A549 (cell line): Measurements from ENCODE around the gene ABL1. TPM values are rescaled to one million over a fixed set of nuclear protein-coding genes. Genes with fewer than 3 reads are reported as not detected.

ENCODE experiments used
- ATAC-seq, 2 experiments: fragments of 200-7000 bp in 1 of 2; fragments of >200 bp in 1 of 2; cut with Nextera tagmentation in 1 of 2; cut with Tn5 transposase in 1 of 2; 3 replicates each; pipeline versions ENCODE4 v1.8.0 to v1.9.1; 2018 to 2020; ENCODE audit warnings: mild to moderate bottlenecking in 1 of 2, moderate library complexity in 1 of 2
- CTCF ChIA-PET: fragments of 300-600 bp; sonication (Branson Sonifier 250); formaldehyde crosslinking; extraction: SDS; loops from one replicate; lab custom pipeline; 2021; ENCODE audit warnings: antibody characterized with exemption, inconsistent platforms; lab: Yijun Ruan, JAX
- POLR2A ChIA-PET: fragments of 350-600 bp; formaldehyde crosslinking; extraction: SDS; loops from one replicate; lab custom pipeline; 2021; ENCODE audit warnings: antibody characterized with exemption, inconsistent platforms; lab: Yijun Ruan, JAX
- DNase-seq, 2 experiments: peaks; one replicate each; pipeline versions ENCODE4 v3.0.0 to v3.0.0-alpha.2; 2011 to 2016; ENCODE audit warnings: low read depth in 1 of 2, low spot score in 1 of 2
- FAIRE-seq: peaks from 2 replicates; lab custom pipeline; 2011; peaks lifted over from hg19 to GRCh38; lab: Jason Lieb, UNC
- H3K27ac ChIP-seq, 2 experiments: fragments of >200 bp; sonication (Bioruptor Twin); formaldehyde crosslinking; 3 replicates each; pipeline ENCODE4 v1.5.1; 2016 to 2017
- H3K4me1 ChIP-seq: fragments of >200 bp; sonication (Bioruptor Twin); formaldehyde crosslinking; 3 replicates; pipeline ENCODE4 v1.6.1; 2016
- H3K4me2 ChIP-seq: fragments of >200 bp; sonication (Bioruptor Twin); formaldehyde crosslinking; 3 replicates; pipeline ENCODE4 v1.6.1; 2016
- H3K4me3 ChIP-seq: fragments of >200 bp; sonication (Bioruptor Twin); formaldehyde crosslinking; 3 replicates; pipeline ENCODE4 v1.5.1; 2016
- H3K9me3 ChIP-seq: fragments of >200 bp; sonication (Bioruptor Twin); formaldehyde crosslinking; 3 replicates; pipeline ENCODE4 v1.6.1; 2016
- BHLHE40 ChIP-seq: IDR thresholded peaks from 2 replicates; pipeline ENCODE4 v1.6.1; 2012; ENCODE audit warnings: low read depth, low read length, inconsistent platforms
- CHD4 ChIP-seq: fragments of 200-600 bp; sonication (generic); IDR thresholded peaks from 2 replicates; pipeline ENCODE4 v1.6.1; 2016; ENCODE audit warnings: antibody characterized with exemption, mild to moderate bottlenecking, borderline replicate concordance
- EHF ChIP-seq: fragments of 250-450 bp; sonication (Bioruptor Pico); IDR thresholded peaks from 2 replicates; pipeline ENCODE4 v1.5.0; 2020; ENCODE audit warnings: mild to moderate bottlenecking
- EHMT2 ChIP-seq: fragments of 200-600 bp; sonication (generic); IDR thresholded peaks from 2 replicates; pipeline ENCODE4 v1.6.1; 2016; ENCODE audit warnings: antibody characterized with exemption, low read depth, mild to moderate bottlenecking, moderate library complexity
- EP300 ChIP-seq, 2 experiments: fragments of >200 bp; sonication (Bioruptor Twin); formaldehyde crosslinking; IDR thresholded peaks; 2 replicates in 1 of 2; 3 replicates in 1 of 2; pipeline ENCODE4 v1.6.1; 2016 to 2017
- ESRRA ChIP-seq: fragments of 150-350 bp; IDR thresholded peaks from 2 replicates; pipeline ENCODE4 v1.6.1; 2014; ENCODE audit warnings: mild to moderate bottlenecking, low read length, borderline replicate concordance
- FOSB ChIP-seq: fragments of 250-450 bp; sonication (Bioruptor Pico); IDR thresholded peaks from 2 replicates; pipeline ENCODE4 v1.5.0; 2020; ENCODE audit warnings: mild to moderate bottlenecking, moderate library complexity
- HDAC2 ChIP-seq: fragments of 200-600 bp; sonication (generic); IDR thresholded peaks from 2 replicates; pipeline ENCODE4 v1.6.1; 2016
- HOXB5 ChIP-seq: fragments of 250-450 bp; sonication (Bioruptor Pico); IDR thresholded peaks from 2 replicates; pipeline ENCODE4 v1.5.0; 2020; ENCODE audit warnings: mild to moderate bottlenecking, moderate library complexity
- KDM5A ChIP-seq: fragments of 200-600 bp; sonication (generic); IDR thresholded peaks from 2 replicates; pipeline ENCODE4 v1.6.1; 2016; ENCODE audit warnings: antibody characterized with exemption, mild to moderate bottlenecking
- MAZ ChIP-seq: fragments of 150-350 bp; IDR thresholded peaks from 2 replicates; pipeline ENCODE4 v1.6.1; 2014; ENCODE audit warnings: antibody characterized with exemption, low read depth, low read length, borderline replicate concordance
- MYC ChIP-seq: IDR thresholded peaks from 2 replicates; pipeline ENCODE4 v1.6.1; 2012; ENCODE audit warnings: mild to moderate bottlenecking, inconsistent platforms, low read length, improper control_type of control experiment, borderline replicate concordance
- NFE2L2 ChIP-seq: fragments of 150-350 bp; conservative IDR thresholded peaks from 2 replicates; pipeline ENCODE4 v1.6.1; 2014; ENCODE audit warnings: low read length
- PHF8 ChIP-seq: fragments of 200-600 bp; sonication (generic); IDR thresholded peaks from 2 replicates; pipeline ENCODE4 v1.6.1; 2016; ENCODE audit warnings: low read depth, mild to moderate bottlenecking, antibody characterized with exemption, moderate library complexity, borderline replicate concordance
- POLR2A ChIP-seq: IDR thresholded peaks from 2 replicates; pipeline ENCODE4 v1.6.1; 2012; ENCODE audit warnings: mild to moderate bottlenecking, low read length
- RAD21 ChIP-seq, 2 experiments: fragments of >200 bp in 1 of 2; sonication (Bioruptor Twin) in 1 of 2; formaldehyde crosslinking in 1 of 2; IDR thresholded peaks in 1 of 2; conservative IDR thresholded peaks in 1 of 2; 2 replicates in 1 of 2; 3 replicates in 1 of 2; pipeline ENCODE4 v1.6.1; 2012 to 2018; ENCODE audit warnings: inconsistent platforms in 1 of 2
- RARB ChIP-seq: fragments of 250-450 bp; sonication (Bioruptor Pico); IDR thresholded peaks from 2 replicates; pipeline ENCODE4 v1.8.0; 2021; ENCODE audit warnings: mild to moderate bottlenecking, moderate library complexity
- TP53 ChIP-seq: fragments of 250-450 bp; sonication (Bioruptor Pico); IDR thresholded peaks from 2 replicates; pipeline ENCODE4 v1.5.0; 2021; ENCODE audit warnings: mild to moderate bottlenecking, moderate library complexity
- ZNF302 ChIP-seq: fragments of 250-450 bp; sonication (Bioruptor Pico); IDR thresholded peaks from 2 replicates; pipeline ENCODE4 v1.9.0; 2021; ENCODE audit warnings: inconsistent platforms, mild to moderate bottlenecking, moderate library complexity
- WGBS: methylation state at CpG from one replicate; pipeline ENCODE4 v1.1.6; 2017; ENCODE audit errors: missing lambda C conversion rate; 5-methylcytosine and 5-hydroxymethylcytosine counted together
- polyA plus RNA-seq, 4 experiments: library from polyadenylated mRNA; depleted of rRNA in 3 of 4; stranded (reverse); fragments of >200 nt; fragmentation: RNase III in 1 of 4; extraction: RNeasy Plus Mini Kit Qiagen cat#74134 plus additional on column Dnase treatment in 1 of 4; gene quantifications; 2 replicates in 3 of 4; 3 replicates in 1 of 4; pipeline ENCODE4 v1.2.3, GENCODE V29; 2011 to 2017
- TF ChIP-seq, protein P1 (sequence below): fragments of >200 bp; sonication (Bioruptor Twin); formaldehyde crosslinking; IDR thresholded peaks from 2 replicates; pipeline ENCODE4 v1.6.1; 2016
- TF ChIP-seq, protein P2 (sequence below): fragments of >200 bp; sonication (Bioruptor Twin); formaldehyde crosslinking; IDR thresholded peaks from 3 replicates; pipeline ENCODE4 v1.5.1; 2016
- TF ChIP-seq, protein P3 (sequence below): IDR thresholded peaks from 2 replicates; pipeline ENCODE4 v1.6.1; 2012; ENCODE audit warnings: low read depth, borderline replicate concordance
- TF ChIP-seq, protein P4 (sequence below): fragments of 200-600 bp; sonication (generic); IDR thresholded peaks from 2 replicates; pipeline ENCODE4 v1.6.1; 2016; ENCODE audit warnings: antibody characterized with exemption, mild to moderate bottlenecking, moderate library complexity
- TF ChIP-seq, protein P5 (sequence below): fragments of 150-350 bp; IDR thresholded peaks from 2 replicates; pipeline ENCODE4 v1.6.1; 2014; ENCODE audit warnings: low read depth, mild to moderate bottlenecking, low read length
- TF ChIP-seq, protein P6 (sequence below): fragments of 250-450 bp; sonication (Bioruptor Pico); IDR thresholded peaks from 2 replicates; pipeline ENCODE4 v1.5.0; 2021; ENCODE audit warnings: mild to moderate bottlenecking, moderate library complexity, borderline replicate concordance

Gene ABL1
- polyA plus RNA-seq, 2 of the 4 experiments (the other 2 are of a cell fraction), result 26.5 to 32.4 TPM

DNA sequence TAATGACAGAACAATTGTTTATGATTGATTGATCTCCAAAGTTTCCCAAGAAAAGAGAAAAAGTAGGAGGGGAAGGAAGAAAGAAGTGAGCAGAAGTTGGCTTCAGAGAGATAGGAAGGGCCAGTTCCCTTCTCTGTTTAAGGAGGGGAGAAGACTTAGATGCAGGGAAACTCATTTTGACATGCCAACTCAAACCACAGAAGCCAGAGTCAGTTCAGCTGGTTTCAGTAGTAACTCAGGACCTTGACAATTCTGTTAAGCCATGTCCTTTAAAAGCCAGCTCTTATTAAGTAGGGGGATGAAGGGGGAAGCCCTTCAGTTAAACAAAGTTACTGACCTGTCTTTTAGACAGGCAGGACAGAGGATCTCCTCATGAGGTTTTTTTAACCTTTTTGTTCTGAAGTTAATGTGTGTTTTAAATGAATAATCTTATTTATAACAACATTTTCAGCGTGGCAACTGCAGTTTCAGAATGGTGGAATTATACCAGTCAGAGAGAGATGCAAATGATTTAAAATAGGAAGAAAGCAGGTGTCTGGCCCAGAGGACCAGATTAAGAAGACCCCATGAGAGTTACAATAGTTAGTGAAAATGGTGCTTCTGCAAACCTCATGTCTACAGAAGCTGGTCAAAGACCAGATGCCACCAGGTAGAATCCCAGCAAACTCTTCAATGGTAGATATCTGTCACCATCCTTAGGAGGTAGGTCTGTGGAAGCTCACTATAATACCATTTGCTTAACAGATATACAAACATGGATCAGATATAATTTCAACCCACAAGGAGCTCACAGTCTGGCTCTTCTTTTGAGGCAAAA lies 29.3 kb upstream of the ABL1 start:
- H3K27ac ChIP-seq, result no peak overlapping the region
- no peak overlapping the region for H3K4me2 ChIP-seq
- TF ChIP-seq POLR2A, result no peak
- no peak for TF ChIP-seq HOXB5 (CRISPR knock-in tag)
- no peak for TF ChIP-seq EP300 (IDR thresholded peaks at IDR 0.05)
- TF ChIP-seq MYC, result no peak
- TF ChIP-seq, protein P1, sequence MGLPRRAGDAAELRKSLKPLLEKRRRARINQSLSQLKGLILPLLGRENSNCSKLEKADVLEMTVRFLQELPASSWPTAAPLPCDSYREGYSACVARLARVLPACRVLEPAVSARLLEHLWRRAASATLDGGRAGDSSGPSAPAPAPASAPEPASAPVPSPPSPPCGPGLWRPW, result no peak
- no peak for TF ChIP-seq NFE2L2
- TF ChIP-seq MAZ, result no peak
- TF ChIP-seq, protein P2, sequence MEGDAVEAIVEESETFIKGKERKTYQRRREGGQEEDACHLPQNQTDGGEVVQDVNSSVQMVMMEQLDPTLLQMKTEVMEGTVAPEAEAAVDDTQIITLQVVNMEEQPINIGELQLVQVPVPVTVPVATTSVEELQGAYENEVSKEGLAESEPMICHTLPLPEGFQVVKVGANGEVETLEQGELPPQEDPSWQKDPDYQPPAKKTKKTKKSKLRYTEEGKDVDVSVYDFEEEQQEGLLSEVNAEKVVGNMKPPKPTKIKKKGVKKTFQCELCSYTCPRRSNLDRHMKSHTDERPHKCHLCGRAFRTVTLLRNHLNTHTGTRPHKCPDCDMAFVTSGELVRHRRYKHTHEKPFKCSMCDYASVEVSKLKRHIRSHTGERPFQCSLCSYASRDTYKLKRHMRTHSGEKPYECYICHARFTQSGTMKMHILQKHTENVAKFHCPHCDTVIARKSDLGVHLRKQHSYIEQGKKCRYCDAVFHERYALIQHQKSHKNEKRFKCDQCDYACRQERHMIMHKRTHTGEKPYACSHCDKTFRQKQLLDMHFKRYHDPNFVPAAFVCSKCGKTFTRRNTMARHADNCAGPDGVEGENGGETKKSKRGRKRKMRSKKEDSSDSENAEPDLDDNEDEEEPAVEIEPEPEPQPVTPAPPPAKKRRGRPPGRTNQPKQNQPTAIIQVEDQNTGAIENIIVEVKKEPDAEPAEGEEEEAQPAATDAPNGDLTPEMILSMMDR, result no peak
- TF ChIP-seq ESRRA, result no peak
- TF ChIP-seq RARB (CRISPR knock-in tag), result no peak
- TF ChIP-seq KDM5A, result no peak
- TF ChIP-seq, protein P3, sequence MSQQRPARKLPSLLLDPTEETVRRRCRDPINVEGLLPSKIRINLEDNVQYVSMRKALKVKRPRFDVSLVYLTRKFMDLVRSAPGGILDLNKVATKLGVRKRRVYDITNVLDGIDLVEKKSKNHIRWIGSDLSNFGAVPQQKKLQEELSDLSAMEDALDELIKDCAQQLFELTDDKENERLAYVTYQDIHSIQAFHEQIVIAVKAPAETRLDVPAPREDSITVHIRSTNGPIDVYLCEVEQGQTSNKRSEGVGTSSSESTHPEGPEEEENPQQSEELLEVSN, result no peak
- 90% methylated on average over 1 of the region's 1 CpG for WGBS
- DNase-seq (no peak), ATAC-seq (no peak), FAIRE-seq (no peak)
- no peaks in the 10 kb centered on the region for H3K4me1 ChIP-seq
- CTCF ChIA-PET, result interaction anchor here (0.6 to 3.3 kb wide), 5 partner anchors 34 to 111 kb away, joined by 3 to 13 read pairs (median 4); no protein-coding TSS in a partner anchor
- H3K9me3 ChIP-seq, result 0 out of 3 replicates have a peak, but pooled peaks cover 3% of the 10 kb centered on the region
- POLR2A ChIA-PET, result no interaction called here
- no peak overlapping the region for H3K4me3 ChIP-seq

DNA sequence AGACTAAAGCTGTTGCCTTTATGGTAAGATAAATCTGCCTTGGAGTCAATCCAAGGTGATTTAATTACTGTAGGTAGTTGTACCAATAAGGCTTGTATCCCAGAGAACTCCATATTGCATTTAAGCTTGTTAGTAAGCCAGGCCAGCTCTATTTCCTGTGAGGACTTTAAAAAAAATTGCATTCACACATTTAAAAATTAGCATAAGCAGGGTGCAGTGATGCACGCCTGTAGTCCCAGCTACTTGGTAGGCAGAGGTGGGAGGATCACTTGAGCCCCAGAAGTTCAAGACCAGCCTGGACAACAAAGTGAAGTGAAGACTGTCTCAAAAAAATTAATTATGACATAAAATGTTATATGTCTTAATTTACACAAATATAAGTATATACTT lies 28.7 kb upstream of the ABL1 start:
- Histone ChIP-seq H3K4me2 (no peak overlapping the region), H3K27ac (no peak overlapping the region), H3K4me3 (no peak overlapping the region), H3K4me1 (no peaks in the 10 kb centered on the region), H3K9me3 (0 out of 3 replicates have a peak, but pooled peaks cover 3% of the 10 kb centered on the region)
- TF ChIP-seq EHMT2, result no peak
- no peak for TF ChIP-seq CHD4
- TF ChIP-seq, protein P4, sequence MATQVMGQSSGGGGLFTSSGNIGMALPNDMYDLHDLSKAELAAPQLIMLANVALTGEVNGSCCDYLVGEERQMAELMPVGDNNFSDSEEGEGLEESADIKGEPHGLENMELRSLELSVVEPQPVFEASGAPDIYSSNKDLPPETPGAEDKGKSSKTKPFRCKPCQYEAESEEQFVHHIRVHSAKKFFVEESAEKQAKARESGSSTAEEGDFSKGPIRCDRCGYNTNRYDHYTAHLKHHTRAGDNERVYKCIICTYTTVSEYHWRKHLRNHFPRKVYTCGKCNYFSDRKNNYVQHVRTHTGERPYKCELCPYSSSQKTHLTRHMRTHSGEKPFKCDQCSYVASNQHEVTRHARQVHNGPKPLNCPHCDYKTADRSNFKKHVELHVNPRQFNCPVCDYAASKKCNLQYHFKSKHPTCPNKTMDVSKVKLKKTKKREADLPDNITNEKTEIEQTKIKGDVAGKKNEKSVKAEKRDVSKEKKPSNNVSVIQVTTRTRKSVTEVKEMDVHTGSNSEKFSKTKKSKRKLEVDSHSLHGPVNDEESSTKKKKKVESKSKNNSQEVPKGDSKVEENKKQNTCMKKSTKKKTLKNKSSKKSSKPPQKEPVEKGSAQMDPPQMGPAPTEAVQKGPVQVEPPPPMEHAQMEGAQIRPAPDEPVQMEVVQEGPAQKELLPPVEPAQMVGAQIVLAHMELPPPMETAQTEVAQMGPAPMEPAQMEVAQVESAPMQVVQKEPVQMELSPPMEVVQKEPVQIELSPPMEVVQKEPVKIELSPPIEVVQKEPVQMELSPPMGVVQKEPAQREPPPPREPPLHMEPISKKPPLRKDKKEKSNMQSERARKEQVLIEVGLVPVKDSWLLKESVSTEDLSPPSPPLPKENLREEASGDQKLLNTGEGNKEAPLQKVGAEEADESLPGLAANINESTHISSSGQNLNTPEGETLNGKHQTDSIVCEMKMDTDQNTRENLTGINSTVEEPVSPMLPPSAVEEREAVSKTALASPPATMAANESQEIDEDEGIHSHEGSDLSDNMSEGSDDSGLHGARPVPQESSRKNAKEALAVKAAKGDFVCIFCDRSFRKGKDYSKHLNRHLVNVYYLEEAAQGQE, result no peak
- no peak for TF ChIP-seq EHF
- TF ChIP-seq, protein P5, sequence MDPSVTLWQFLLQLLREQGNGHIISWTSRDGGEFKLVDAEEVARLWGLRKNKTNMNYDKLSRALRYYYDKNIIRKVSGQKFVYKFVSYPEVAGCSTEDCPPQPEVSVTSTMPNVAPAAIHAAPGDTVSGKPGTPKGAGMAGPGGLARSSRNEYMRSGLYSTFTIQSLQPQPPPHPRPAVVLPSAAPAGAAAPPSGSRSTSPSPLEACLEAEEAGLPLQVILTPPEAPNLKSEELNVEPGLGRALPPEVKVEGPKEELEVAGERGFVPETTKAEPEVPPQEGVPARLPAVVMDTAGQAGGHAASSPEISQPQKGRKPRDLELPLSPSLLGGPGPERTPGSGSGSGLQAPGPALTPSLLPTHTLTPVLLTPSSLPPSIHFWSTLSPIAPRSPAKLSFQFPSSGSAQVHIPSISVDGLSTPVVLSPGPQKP, result no peak
- TF ChIP-seq EP300 (IDR thresholded peaks at IDR 0.05), result no peak
- TF ChIP-seq PHF8, result no peak
- TF ChIP-seq ZNF302, result no peak
- TF ChIP-seq, protein P3, result no peak
- TF ChIP-seq TP53 (CRISPR knock-in tag), result no peak
- no peak for TF ChIP-seq NFE2L2
- no peak for TF ChIP-seq RAD21 (conservative IDR thresholded peaks at IDR 0.05 in 1 of 2, IDR thresholded peaks at IDR 0.05 in 1 of 2)
- TF ChIP-seq HDAC2, result no peak
- no peak for TF ChIP-seq BHLHE40
- TF ChIP-seq, protein P6, sequence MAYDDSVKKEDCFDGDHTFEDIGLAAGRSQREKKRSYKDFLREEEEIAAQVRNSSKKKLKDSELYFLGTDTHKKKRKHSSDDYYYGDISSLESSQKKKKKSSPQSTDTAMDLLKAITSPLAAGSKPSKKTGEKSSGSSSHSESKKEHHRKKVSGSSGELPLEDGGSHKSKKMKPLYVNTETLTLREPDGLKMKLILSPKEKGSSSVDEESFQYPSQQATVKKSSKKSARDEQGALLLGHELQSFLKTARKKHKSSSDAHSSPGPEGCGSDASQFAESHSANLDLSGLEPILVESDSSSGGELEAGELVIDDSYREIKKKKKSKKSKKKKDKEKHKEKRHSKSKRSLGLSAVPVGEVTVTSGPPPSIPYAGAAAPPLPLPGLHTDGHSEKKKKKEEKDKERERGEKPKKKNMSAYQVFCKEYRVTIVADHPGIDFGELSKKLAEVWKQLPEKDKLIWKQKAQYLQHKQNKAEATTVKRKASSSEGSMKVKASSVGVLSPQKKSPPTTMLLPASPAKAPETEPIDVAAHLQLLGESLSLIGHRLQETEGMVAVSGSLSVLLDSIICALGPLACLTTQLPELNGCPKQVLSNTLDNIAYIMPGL (CRISPR knock-in tag), result no peak
- TF ChIP-seq FOSB (CRISPR knock-in tag), result no peak
- POLR2A ChIA-PET, result no interaction called here
- no peak for ATAC-seq
- FAIRE-seq, result no peak
- DNase-seq, result no peak
- CTCF ChIA-PET, result interaction anchor here (0.8 to 3.3 kb wide), 5 partner anchors 9 to 111 kb away, joined by 3 to 13 read pairs (median 3); no protein-coding TSS in a partner anchor
- WGBS, result 91% methylated on average over 1 of the region's 1 CpG
